HG03575 (cell line): ENCODE measurements around the gene COPG2.
"Not testable (repeated sequence)": the region's sequence is repeated elsewhere in the genome, so short reads cannot be mapped to it uniquely, and the experiment has no call there.

Source experiments
- ATAC-seq: cut with Tn5 transposase; IDR thresholded peaks from one replicate; pipeline ENCODE4 v1.9.1; 2021; ENCODE audit not compliant: unreplicated experiment, insufficient number of reproducible peaks, low FRiP score; ENCODE audit errors: extremely low read depth

The COPG2 gene

GRCh38 chr7:130515315-130516040 is 153.1 kb downstream of the COPG2 start:
- no peak for ATAC-seq

GRCh38 chr7:130513447-130513846 is 155.1 kb downstream of the COPG2 start:
- no peak for ATAC-seq

- ATAC-seq = not testable (repeated sequence)
Observed at GRCh38 chr7:130512038-130512437, 156.5 kb downstream of the COPG2 start.

- no peak for ATAC-seq
Observed at GRCh38 chr7:130506358-130506757, 162.2 kb downstream of the COPG2 start.

GRCh38 chr7:130505753-130506152 is 162.8 kb downstream of the COPG2 start:
- no peak for ATAC-seq

- no peak for ATAC-seq
Observed at GRCh38 chr7:130500910-130501309, 167.6 kb downstream of the COPG2 start.

GRCh38 chr7:130500463-130500862 is 168.1 kb downstream of the COPG2 start:
- no peak for ATAC-seq

GRCh38 chr7:130494431-130494858 is 174.1 kb downstream of the COPG2 start:
- no peak for ATAC-seq

- no peak for ATAC-seq
Observed at GRCh38 chr7:130493275-130493873, 175.2 kb downstream of the COPG2 start.

- no peak for ATAC-seq
Observed at GRCh38 chr7:130492523-130493274, 175.8 kb downstream of the COPG2 start.

- ATAC-seq = no peak
Observed at GRCh38 chr7:130491841-130492522, 176.6 kb downstream of the COPG2 start, which contains the start of gene MEST. MEST (plus strand) TSS chr7:130492085; CDS start chr7:130492314, 229 bp downstream.

- ATAC-seq = no peak
Observed at GRCh38 chr7:130490888-130491804, 177.4 kb downstream of the COPG2 start.

GRCh38 chr7:130490311-130490791 is 178.2 kb downstream of the COPG2 start:
- no peak for ATAC-seq

GRCh38 chr7:130489140-130489983 is 179.2 kb downstream of the COPG2 start:
- no peak for ATAC-seq

- ATAC-seq = no peak
Observed at GRCh38 chr7:130488392-130489139, 180.0 kb downstream of the COPG2 start.

- ATAC-seq = no peak
Observed at GRCh38 chr7:130486954-130487436, 181.6 kb downstream of the COPG2 start.
